UCSD-AML1 (cell line): Measurements from ENCODE around the gene IGF1R.
"Not testable (repeated sequence)": the region's sequence is repeated elsewhere in the genome, so short reads cannot be mapped to it uniquely, and the experiment has no call there.

Source experiments
- DNase-seq: peaks from one replicate; lab custom pipeline; 2025; ENCODE audit not compliant: unreplicated experiment; lab: John Stamatoyannopoulos, UW

The IGF1R gene

DNA sequence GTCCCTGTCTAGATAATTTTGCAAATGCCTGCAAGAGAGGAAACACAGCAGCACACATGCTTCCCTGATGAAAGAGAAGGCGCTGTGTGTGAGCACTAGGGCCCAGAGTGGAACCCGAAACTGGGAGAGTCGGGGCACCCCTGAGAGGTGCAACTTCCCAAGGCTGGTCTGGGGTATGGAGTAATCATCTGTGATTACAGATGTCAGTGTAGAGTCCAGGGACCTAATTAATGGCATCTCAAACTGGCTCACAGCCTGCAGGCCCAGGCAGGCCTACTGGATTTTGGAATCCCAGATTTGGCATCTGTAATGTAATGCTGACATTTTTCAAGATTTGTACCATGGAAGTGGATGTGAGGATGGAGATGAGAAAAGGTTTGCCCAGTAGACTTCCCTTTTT lies 329.8 kb downstream of the IGF1R start:
- DNase-seq: no peak

DNA sequence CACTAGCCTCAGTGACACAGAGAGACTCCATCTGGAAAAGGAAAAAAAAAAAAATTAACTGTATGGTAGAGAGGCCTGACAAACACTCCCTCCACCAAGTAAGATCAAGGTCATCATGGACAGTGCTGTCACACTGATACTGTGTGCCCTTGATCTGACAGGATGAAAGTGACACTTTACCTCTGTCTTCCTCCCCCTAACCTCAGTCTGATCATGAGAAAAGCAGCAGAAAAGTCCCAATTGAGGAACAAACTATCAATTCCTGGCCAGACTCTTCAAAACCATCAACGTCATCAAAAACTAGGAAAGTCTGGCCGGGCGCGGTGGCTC lies 332.5 kb downstream of the IGF1R start:
- DNase-seq: no peak

DNA sequence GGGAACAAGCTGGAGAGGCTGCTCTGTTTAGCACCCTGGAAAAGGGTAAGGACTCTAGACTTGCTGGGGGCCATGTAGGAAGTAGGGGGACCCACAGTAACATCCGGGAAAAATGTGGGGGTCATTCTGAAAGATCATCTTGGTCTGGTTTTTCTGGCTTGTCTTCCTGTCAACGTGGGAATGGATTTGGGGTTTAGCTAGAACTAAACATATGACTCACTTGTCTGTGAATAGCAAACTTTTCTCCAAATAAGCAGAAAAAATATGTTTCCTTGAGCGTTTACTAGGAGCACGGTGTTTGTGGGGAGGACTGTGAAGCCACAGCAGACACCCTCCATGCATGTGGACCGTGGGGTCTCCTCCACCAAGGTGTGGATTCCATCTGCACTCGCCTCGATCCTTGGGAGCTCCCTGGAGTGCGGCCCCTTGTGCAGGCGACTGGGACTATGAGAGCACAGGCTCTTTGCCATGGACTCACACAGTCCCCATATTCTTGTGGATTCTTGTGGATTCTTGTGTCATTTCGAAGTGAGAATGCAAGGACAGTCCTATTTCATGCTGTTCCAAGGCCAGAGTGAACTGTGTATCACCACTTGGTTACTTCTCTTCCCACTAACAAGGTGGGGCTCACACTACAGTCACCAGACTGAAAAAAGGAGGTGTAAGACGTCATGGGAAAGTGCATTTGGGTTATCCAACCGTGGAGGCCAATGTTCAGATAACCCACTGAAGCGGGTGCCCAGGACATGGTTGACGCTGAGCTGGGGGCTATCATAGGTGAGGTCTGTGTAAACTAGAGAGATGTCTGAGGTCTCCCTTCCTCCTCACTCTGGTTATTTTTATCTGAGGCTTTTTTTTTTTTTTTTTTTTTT lies 333.7 kb downstream of the IGF1R start:
- no peak for DNase-seq

DNA sequence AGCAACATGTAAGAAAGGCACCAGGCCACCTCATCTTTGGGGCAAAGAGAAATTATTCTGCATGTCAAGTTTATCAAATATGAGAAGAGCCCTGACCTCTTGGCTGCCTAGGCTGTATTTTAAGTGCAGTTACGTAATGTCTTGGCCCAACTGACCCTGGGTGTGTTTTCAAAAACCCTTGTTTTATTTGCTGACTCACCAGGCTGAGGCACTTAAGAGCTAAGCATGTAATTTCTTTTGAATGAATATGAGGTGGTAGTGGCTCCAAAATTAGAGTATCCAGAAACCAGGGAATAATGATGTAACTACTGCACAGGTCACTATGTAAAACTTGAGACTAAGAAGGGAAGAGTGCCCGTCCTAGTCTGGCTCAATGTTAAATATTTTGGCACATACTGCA lies 335.0 kb downstream of the IGF1R start:
- no peak for DNase-seq

DNA sequence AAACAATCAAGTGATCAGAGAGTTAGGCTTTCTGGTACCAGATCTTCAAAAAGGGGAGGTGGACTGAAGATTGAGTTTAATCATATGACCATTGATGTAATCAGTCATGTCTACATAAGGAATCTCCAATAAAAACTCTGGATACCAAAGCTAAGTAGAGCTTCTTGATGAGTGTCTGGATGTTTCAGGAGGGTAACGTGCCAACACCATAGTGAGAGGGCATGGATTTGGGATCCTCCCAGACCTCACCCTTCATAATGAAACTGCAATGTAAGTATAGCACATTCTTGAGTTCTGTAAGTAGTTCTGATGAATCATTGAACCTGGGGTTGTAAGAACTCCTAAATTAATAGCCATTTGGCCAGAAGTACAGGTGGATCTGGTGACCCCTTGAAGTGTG lies 337.9 kb downstream of the IGF1R start:
- no peak for DNase-seq

DNA sequence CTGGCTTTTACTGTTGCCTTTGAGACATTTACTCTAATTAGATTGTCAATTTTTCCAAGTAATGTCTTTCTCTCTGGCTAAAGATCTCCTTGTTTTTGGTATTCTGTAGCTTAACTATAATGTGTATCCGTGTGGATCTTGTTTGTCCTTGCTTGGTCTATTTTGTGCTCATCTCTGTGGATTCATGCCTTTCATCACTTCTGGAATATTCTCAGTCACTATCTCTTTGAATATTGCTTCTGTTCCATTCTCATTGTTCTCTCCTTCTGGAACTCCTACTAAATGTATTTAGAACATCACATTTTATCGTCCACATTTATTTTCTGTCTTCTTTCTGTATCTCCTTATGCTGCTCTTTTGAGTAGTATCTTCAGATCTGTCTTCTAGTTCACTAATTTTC lies 346.6 kb downstream of the IGF1R start:
- no peak for DNase-seq

DNA sequence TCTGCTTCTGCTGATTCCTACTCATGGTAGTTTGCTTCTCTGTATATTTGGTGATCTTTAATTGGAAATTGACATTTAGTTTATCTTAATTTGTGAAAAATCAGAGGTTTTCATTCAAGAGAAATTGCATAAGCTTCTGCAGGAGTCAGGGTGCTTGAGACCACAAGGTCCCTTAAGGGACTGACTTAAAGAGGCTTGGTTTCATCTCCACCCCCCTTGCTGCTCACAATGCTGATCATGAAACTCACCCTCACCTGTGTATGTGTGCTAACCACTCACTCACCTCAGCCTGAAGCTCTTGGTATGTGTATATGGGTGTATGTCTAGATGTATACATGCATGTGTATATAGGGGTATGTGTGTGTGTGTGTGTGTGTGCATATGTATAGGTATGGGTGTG lies 347.8 kb downstream of the IGF1R start:
- DNase-seq: no peak

DNA sequence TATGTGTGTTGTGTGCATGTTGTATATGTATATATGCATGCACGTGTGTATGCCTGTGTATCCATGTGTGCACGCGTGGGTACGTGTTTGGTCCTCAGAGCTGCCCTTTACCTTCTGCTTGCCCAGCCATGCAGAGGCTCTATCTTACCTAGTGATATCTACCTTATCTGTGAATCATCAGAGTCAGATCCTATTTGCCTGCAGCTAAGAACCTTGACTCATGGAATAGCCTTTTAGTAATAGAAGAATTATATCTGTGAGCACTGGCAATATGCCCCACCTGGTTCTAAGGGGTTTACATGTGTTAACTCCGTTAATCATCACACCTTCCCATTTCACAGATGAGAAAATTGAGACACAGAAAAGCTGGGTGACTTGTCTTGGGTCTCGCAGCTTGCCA lies 348.3 kb downstream of the IGF1R start:
- DNase-seq: no peak

DNA sequence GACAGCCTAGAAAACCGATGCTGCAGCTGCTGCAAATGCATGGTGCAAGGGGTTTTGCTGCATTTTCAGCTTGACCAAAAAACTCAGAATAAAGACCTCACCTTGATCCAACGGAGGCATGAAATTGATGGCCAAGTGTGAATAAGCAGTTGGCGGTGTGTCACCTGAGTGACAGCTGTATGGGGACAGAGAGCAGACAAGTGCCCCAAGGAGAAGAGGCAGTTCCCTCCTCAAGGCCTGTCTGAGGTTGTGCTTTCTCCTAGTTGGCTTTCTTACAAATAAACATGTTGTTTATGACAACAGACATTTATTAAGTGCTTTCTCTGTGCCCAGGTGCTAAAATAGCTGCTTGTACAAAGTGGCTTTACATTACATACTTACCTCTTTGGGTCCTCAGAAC lies 349.0 kb downstream of the IGF1R start:
- no peak for DNase-seq

DNA sequence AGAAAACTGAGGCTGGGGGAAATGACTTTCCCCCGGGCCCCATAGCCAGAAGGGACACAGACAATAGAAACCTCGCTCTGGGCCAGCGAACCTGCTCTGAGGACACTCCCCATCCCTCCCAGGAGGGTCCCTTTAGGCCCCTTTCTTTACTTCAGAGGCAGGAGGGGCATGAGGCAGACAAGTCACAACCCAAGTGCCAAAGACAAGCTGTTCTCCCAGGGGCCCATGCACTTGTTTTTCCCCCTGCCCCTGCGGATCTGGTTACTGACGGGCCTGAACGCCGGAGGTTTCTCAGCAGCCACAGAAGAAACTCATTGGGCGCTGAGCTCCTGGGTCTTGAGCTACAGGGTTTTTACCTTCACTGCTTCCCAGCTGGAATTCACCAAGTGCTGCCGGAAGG lies 349.4 kb downstream of the IGF1R start:
- DNase-seq: no peak

DNA sequence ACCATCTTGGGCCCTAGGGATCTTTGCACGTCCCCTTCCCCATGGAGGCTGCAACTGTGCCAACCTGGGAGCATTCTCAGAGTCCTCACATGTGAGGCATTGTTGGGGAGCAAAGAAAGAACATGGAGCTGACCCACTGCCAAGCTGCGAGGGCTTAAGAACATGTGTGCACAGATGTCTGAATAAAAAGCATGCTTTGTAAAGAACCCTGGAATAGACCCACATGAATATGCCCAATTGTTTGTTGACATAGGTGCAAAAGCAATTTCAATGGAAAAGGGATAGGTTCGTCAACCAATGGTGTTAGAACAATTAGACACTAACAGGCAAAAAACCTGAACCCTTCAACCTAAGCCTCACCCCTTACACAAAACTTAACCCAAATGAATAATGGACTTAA lies 349.9 kb downstream of the IGF1R start:
- DNase-seq: no peak

DNA sequence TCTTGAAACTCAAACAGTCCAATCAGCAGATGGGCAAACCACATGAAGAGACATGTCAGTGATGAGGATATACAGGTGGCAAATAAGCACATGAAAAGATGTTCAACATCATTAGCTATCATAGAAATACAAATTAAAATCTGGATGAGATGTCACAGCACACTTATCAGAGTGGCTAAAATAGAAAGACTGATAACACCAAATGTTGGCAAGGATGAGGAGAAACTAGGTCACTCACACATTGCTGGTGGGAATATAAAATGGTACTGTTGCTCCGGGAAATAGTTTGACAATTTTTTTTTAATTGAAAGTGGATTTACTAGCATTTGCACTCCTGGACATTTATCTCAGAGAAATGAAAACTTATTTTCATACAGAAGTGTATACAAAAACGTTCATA lies 350.9 kb downstream of the IGF1R start:
- DNase-seq: no peak

DNA sequence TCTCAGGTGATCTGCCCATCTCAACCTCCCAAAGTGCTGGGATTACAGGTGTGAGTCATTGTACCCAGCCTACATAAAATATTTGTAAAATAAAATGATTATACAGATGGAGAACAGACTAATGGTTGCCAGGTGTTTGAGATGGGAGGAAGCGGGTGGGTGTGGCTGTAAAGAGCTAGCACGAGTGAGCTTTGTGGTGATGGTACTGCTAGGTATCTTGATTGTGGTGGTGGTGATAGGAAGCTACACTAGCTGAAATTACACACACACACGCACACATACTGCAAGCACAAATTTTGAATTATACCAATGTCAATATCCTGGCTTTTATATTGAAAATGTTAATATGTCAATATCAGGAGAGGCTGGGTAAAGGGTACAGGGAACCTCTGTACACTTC lies 353.9 kb downstream of the IGF1R start:
- DNase-seq: no peak

DNA sequence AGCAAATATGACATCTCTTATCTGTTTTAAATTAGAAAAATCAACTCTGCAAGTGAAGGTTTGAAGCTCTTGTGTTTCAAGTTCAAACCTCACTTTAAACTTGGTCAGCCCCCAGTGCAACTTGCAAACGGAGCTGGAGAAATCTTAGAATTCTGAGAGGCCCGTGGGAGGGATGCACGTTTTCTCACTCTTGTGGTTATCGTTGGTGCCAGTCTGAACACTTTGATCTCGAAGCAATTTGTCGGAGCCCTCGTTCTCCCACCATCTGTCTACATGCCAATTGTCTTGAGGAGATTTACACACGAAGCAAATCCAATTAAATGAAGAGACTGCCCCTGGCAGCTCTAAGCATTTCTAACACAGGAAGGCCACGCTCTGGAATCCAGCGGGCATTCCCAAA lies 355.0 kb downstream of the IGF1R start:
- DNase-seq: not testable (repeated sequence)

DNA sequence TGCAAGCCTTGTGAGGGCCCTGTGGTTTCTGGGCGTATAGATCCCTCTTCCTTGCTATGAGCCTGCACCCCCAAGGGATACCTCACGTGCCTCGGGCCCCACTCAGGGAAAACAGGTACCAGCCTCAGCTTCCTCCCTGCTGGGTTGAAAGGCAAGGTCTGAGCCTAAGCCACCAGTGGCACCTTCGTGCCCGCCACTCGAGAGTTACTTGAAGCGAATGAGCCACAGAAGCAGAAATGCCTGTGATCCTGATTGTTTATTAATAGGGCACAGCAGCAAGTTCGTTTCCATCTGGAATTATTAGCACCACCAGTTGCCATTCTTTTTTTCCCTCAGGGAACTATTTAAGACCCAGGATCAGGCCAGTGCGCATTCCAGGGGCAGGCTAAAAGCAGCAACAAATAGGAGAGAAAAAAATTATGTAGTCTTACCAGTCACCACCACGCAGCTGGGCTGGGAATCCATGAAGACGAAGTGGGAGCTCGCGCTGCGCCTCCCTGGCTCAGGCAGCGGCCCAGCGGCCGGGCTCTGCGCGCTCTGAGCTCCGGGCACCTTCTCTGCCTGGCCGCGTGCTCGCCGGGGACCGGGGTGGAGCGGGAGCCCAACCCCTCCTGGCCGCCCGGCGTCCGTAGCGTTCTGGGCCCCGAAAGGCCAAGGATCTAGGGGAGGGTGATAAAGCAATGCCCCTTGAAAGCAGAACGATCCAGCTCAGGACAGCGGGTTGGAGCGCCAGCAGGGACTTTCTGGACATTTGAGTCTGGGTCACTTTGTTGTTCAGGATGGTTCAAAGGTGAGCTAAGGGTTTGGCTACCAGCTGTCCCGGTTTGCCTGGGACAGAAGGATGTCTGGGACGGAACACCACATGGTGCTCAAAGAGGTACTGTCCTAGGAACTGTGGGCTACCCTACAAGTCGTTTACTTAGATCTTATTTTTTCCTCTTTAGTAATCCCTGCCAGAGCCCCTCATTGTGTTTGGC lies 356.9 kb downstream of the IGF1R start:
- not testable (repeated sequence) for DNase-seq

DNA sequence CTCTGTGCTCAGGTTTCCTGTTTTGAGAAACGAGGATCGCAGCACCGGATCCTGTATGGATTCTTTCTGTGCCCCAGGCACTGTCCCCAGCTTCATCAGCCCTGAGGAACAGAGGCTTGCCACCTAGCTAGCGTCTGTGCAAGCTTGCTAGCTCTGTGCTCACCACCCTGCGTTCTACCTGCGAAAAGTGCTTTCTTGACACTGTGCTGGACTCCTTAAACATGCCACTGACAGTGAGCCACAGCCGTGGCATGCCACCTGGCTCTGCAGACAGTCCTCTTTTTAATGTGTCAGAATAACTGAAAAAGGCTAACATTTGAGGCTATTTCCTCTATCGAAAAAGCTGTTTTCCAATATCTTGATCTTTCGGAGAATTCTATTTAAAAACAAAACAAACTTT lies 357.8 kb downstream of the IGF1R start:
- DNase-seq: no peak

DNA sequence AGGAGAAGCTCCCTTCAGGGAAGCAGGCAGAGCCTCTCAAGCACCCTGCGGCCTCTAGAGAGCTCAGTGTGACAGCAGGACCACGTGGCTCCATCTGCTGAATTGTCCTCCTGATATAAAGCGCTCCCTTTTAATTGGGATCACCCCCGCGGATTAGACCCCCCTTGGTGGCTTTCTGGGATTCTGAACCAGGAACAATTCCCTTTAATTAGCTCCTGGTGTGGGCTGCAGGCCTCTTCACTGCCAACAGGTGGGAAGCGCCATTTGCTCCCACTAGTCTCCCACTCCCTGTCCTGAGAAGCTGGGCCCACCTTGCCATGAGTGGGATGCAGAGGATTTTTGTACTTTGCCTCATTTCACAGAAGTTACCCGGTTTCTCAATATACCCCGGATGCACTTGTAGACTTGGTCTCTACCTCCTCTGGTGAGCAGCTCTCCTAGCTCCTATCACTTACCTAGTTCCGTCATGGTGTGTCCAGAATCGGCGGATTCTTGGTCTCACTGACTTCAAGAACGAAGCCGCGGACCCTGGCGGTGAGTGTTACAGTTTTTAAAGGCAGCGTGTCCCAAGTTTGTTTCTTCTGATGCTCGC lies 358.7 kb downstream of the IGF1R start:
- DNase-seq: no peak

DNA sequence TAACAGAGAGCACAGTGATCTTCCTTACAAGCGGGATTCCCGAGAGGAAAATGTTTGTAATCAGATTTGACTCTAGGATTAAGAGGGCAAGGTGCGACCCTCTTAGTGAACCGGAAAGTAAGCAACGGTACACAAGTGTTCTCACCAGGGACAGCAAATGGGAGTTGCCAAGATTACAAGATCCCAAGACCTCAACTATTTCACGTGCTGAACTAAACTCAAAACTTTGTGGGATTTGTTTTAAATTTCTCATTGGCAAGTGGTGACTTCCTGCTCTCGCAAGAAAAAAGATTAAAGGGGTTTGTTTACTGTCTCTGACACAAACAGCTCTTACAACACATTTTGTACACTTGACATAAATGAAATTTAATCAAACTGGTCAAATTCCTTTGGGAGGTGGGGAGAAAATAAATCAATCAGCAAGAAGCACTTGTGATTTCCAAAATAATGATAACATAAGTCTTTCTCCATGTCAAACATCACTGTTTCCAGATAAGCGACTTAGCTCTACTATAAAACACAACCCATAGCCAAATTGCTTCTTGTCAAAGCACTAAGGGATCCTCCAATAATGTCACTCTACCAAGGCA lies 361.5 kb downstream of the IGF1R start:
- no peak for DNase-seq

DNA sequence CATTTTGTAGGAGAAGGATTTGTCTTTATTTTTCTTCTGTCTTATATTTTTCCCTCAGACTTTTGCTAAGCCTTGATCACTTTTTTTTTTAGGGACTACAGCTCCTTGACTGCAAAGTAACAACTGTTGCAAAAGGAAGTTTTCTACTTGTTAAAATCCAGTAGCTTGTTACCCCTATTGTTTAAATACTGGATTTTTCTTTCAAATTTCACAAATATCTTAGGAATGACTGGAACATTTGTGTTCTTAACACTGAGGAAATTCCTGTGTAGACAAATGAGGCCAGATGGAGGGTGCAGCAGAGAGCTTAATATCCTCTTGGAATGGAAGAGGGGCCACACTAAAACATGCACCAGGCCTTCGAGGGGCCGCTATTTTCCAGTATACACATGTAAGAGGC lies 362.4 kb downstream of the IGF1R start:
- DNase-seq: no peak
